ENCODE data around the gene SEPTIN14.
"Not testable (repeated sequence)": the region's sequence is repeated elsewhere in the genome, so short reads cannot be mapped to it uniquely, and the experiment has no call there.

Gene SEPTIN14

GRCh38 chr7:55778631-55779030, 83.9 kb downstream of the SEPTIN14 start:
- DNase-seq: no peak

- DNase-seq: no peak
These were observed 86.4 kb downstream of the SEPTIN14 start for GRCh38 chr7:55776196-55776595.

GRCh38 chr7:55775051-55775420, 87.5 kb downstream of the SEPTIN14 start:
- DNase-seq: no peak

- no peak for DNase-seq
These were observed 88.1 kb downstream of the SEPTIN14 start for GRCh38 chr7:55774327-55775050.

- DNase-seq: no peak
These were observed 91.8 kb downstream of the SEPTIN14 start for GRCh38 chr7:55770778-55771177.

GRCh38 chr7:55753274-55753862, 109.2 kb downstream of the SEPTIN14 start:
- not testable (repeated sequence) for DNase-seq

GRCh38 chr7:55744706-55745105, 117.8 kb downstream of the SEPTIN14 start:
- not testable (repeated sequence) for DNase-seq
